HG02973 (cell line): ENCODE results near the gene CYTH3.
"Not testable (repeated sequence)": the region's sequence is repeated elsewhere in the genome, so short reads cannot be mapped to it uniquely, and the experiment has no call there.

ENCODE experiments used
- ATAC-seq: cut with Tn5 transposase; IDR thresholded peaks from one replicate; pipeline ENCODE4 v1.9.1; 2021; ENCODE audit warnings: moderate library complexity; ENCODE audit not compliant: unreplicated experiment

Gene CYTH3, protein sequence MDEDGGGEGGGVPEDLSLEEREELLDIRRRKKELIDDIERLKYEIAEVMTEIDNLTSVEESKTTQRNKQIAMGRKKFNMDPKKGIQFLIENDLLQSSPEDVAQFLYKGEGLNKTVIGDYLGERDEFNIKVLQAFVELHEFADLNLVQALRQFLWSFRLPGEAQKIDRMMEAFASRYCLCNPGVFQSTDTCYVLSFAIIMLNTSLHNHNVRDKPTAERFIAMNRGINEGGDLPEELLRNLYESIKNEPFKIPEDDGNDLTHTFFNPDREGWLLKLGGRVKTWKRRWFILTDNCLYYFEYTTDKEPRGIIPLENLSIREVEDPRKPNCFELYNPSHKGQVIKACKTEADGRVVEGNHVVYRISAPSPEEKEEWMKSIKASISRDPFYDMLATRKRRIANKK

DNA sequence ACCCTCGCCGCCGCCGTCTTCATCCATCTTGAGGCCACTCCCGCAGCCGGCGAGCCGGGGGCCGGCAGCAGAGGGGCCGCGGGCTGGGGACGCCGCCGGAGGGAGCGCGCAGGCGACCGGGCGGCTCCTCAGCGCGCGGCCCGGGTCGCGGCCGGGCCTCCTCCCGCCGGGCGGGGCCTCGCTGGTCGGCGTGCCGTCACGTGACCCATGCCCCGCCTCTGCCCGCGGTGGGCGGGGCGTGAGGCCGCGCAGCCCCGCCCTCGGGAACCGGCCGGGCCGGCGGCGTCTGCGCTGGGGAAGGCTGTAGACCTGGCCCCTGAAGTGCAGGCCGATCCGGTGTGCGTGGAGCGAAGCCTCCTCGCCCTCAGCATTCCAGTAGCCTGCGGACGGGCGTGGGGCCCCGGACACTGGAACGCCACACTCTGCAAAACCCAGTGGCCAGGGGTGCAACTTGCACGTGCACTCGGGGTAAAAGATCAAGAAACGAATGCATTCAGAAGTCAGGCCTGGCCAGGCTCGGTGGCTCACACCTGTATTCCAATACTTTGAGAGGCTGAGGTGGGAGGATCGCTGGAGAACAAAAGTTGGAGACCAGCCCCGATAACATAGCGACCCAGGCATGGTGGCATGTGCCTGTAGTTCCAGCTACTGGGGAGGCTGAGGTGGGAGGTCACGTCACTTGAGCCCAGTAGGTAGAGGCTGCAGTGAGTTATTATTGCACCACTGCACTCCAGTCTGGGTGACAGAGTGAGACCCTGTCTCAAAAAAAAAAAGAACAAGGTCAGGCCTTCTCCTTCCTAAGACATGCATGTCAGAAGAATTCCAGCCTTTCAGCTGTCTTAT is at the start of gene CYTH3:
Gene CYTH3, minus strand, starts transcription at position 144 of the 843 bp plus-strand sequence. Its CDS starts 117 bp downstream, at position 27.
- ATAC-seq = peak; percentile 87

DNA sequence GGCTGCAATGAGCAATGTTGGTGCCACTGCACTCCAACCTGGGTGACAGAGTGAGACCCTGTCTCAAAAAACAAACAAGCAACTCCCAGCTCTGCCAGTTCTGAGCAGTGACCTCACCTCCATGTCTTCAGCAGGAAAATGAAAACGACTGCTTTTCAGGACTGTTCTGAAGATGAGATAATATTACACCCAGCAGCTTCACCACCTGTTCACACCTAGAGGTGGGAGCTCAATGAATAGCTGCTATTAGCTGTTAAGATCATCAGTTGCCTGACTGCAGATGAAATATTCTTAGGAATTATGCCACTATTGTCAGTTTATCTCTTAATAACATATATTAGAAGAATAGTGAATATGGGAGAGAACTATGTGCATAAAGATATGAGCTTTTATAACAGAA is 48.4 kb upstream of the CYTH3 start:
- no peak for ATAC-seq

DNA sequence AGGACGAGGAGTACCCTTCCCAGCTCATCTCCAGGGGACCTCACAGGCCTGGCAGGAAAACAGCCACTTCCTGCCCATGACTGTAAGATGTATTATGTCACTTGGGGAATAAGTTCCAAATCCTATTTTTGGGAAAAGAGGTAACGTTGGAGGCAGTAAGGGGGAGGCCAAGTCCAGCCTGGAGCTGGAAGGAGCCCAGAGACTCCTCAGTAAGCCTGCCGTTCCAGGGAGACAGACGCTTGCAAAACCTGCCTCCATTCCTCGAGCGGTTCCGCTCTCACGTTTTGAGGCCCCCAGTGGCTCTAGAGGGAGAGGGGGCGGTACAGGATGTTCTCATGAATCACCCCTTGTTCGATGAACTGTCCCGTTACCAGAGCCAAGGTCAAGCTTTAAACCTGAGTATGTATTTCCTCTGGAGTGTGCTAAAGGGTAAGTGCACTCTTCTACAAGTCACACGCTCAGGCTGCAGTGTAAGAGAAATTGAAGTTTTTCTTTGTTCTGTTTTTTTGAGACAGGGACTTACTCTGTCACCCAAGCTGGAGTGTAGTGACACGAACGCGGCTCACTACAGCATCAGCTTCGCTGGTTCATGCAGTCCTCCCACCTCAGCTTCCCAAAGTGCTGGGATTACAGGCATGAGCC is 45.5 kb upstream of the CYTH3 start:
- no peak for ATAC-seq

DNA sequence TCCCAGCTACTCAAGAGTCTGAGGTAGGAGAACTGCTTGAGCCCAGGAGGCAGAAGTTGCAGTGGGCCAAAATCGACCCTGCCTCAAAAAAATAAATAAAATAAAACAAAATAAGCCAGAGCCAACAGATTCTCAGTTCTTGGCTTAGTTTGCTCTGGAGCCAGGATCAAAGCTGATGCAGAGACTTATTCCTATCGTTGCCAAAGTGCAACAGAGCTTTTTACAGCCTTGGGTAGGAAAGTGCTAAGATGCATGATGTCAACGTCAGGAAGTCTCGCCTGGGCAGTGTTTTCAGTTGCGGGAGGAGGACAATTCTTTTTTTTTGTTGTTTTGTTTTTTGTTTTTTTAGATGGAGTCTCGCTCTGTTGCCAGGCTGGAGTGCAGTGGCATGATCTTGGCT is 43.8 kb upstream of the CYTH3 start:
- no peak for ATAC-seq

DNA sequence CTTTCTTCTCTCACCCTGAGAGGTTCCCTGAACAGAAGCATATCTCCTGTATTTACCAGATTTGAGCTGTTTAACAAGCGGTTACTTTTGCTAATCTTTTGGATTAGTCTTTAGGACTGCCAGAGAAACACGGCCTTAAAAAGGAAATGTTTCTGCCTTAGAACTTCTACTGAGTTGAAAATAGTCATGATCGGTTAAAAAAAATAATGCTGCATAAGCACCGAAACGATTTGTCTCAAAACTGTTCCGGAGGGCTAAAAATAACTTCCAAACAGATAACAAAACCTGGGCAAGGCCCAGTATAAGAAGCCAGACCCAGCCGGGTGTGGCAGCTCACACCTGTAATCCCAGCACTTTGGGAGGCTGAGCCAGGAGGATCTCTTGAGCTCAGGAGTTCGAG is 43.3 kb upstream of the CYTH3 start:
- ATAC-seq = no peak

DNA sequence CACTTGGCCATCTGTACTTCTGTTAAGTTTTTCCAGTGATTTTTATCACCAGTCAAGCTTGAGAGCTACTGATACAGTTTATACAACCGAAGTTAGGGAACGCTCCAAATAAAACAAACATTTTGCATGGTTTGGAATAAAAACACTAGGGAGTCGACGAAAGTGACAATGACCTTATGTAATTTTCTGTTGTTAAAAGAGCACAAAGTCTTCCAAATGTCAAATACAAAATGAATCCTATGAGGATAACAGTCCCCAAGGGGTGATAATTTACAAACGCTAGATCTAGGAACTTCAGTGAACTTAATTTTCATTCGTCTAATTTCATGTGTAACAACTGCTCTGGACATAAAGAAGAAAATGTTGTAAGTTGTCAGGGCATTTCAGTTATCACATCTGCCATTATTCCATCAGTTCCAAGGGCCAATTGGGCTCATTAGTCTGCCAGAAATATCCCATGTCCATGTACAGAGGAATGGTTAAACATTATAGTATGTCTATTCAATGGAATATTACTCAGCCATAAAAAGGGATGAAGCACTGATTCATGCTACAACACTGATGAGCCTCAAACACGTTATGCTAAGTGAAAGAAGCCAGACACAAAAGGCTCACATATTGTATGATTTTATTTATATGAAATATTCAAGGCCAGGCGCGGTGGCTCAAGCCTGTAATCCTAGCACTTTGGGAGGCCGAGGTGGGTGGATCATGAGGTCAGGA is 38.0 kb upstream of the CYTH3 start:
- no peak for ATAC-seq

DNA sequence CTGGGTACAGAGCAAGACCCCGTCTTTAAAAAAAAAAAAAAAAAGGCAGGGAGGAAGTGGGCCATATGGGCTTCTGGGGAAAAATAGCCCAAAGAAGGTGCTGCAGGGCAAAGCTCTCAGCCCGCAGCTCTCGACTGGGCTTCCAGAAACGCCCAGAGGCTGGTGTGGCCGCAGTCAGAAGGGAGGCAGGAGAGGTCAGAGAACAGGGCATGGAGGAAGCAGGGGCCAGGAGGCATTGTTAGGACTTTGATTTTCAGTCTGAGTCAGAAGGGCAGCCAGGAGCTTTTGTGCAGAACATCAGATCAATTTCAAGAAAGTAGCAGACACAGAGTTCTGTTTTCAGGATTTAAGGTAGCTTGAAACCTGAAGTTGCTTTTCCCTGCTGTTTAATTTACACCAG is 35.3 kb upstream of the CYTH3 start:
- no peak for ATAC-seq

DNA sequence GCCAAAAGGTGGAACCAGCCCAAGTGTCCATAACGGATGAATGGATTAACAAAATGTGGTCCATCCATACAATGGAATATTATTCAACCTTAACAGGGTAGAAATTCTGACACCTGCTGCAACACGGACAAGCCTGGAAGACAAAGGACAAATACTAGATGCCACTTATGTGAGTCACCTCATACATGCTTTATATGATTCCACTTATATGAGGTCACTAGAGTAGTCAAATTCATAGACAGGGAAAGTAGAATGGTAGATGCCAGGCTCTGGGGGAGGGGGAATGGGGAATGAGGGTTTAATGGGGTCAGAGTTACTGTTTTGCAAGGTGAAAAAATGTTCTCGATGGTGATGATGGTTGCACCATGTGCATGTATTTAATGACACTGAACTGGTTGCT is 34.0 kb upstream of the CYTH3 start:
- no peak for ATAC-seq

DNA sequence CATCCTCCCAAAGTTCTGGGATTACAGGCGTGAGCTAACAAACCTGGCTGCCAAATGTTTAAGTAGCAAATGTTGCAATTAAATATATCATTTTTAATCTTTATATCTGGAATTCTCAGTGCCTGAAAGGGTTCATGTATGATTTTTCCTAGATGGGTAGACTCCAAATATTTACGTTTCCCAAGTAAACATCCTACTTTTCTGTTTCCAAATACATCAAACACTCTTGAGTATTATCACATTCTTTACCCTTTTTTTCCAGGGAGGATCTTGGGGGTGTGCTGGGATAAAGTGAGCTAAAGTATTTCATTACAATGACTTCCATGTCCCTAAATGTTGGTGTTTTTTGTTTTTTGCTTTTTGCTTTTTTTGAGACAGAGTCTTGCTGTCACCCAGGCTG is 32.9 kb upstream of the CYTH3 start:
- ATAC-seq = no peak

DNA sequence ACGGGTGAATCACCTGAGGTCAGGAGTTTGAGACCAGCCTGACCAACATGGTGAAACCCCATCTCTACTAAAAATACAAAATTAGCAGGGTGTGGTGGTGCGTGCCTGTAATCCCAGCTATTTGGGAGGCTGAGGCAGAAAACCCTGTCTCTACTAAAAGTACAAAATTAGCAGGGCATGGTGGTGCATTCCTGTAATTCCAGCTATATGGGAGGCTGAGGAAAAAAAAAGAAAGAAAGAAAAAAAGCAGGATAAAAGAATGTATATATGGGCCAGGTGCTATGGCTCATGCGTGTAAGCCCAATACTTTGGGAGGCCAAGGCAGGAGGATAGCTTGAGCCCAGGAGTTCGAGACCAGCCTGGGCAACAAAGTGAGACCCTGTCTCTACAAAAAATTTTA is 29.0 kb upstream of the CYTH3 start:
- ATAC-seq = not testable (repeated sequence)

DNA sequence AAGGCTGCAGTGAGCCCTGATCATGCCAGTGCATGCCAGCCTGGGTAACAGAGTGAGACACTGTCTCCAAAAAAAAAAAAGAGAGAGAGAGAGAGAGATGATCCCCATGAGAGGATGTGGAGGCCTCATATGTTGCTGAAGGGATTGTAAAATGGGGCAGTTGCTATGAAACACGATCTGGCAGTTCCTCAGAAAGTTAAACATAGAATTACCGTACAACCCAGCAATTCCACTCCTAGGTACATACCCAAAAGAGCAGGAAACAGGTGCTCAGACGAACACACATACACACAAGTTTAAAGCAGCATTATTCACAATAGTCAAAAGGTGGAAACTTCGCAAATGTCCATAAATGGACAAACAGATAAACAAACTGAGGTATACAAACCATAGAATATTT is 27.4 kb upstream of the CYTH3 start:
- ATAC-seq = no peak

DNA sequence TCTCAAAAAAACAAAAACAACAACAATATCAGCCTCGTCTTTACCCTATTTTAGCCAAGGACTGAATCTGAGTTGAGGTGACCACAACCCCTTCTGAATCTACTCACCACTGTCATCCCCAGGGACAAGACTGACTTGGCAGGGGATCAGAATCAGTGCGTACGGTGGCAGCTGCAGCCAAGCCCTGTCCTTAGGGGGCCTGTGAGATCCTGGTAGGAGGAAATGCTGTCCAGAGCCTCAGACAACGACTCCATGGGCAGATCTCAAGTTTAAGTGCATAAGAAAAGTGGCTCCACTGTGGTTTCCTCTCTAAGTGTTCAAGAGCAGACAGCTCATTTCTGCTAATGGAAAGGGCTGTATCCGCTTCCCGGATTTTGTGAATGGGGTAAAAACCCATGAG is 22.4 kb upstream of the CYTH3 start:
- ATAC-seq = no peak

DNA sequence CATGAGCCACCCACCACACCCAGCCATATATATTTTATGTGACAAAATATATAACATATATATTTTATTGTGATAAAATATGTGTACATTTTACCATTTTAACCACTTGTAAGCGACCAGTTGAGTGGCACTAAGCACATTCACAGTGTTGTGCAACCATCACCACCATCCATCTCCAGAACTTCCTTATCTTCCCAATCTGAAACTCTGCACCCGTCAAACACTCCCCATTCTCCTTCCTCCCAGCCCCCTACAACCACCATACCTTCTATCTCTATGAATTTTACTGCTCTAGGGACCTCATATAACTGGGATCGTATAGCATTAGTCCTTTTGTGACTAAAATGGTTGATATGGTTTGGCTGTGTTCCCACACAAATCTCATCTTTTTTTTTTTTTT is 20.8 kb upstream of the CYTH3 start:
- ATAC-seq = no peak

DNA sequence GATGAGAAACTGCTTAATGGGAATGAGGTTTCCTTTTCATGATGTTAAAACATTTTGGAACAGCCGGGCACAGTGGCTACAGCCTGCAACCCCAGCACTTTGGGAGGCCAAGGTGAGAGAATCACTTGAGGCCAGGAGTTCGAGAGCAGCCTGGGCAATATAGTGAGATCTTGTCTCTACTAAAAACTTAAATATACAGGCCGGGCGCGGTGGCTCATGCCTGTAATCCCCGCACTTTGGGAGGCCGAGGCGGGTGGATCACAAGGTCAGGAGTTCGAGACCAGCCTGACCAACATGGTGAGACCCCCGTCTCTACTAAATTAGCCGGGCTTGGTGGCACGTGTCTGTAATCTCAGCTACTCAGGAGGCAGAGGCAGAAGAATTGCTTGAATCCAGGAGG is 19.5 kb upstream of the CYTH3 start:
- ATAC-seq = not testable (repeated sequence)

DNA sequence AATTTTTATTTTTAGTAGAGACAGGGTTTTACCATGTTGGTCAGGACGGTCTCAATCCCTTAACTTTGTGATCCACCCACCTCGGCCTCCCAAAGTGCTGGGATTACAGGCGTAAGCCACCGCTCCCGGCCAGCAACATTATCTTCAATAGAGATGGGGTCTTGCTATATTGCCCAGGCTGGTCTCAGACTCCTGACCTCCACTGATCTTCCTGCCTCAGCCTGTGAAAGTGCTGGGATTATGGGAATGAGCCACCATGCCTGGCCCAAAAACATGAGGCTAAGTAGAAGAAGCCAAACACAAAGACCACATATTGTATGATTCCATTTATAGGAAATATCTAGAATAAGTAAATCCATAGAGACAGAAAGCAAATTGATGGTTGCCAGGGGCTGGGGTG is 19.1 kb upstream of the CYTH3 start:
- no peak for ATAC-seq

DNA sequence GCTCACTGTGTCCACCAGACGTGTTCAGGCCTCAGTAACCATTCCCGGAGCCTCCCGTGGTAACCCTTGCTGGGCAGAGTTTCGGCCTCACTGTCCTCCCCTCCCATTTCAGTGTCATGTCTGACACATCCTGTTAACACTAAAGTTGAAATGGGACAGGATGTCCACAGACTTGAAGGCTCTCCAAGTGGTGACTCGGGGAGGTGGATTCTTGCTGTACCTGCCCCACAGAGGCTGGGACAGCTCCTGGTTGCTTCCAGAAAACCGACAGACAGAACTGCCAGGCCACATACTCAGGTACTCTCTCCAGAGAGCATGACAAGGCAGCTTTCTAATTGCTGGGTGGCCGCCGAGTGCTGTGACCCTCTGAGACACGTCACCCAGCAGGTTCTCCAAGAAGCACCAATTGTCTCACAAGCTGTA is 17.9 kb upstream of the CYTH3 start:
- ATAC-seq = no peak

DNA sequence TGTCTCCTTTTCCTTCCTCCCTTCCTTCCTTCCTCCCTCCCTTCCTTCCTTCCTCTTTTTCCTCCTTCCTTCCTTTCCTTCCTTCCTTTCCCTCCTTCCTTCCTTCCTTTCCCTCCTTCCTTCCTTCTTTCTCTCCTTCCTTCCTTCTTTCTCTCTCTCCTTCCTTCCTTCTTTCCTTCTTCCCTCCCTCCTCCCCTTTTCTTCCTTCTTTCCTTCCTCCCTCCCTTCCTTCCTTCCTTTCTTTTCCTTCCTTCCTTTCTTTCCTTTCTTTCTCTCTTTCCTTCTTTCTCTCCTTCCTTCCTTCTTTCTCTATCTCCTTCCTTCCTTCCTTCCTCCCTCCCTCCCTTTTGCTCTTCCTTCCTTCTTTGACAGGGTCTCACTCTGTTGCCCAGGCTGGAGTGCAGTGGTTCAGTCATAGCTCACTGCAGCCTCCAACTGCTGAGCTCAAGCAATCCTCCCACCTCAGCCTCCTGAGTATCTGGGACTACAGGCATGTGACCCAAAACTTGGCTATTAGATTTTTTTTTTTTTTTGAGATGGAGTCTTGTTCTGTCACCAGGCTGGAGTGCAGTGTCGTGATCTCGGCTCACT is 15.9 kb upstream of the CYTH3 start:
- ATAC-seq = no peak

DNA sequence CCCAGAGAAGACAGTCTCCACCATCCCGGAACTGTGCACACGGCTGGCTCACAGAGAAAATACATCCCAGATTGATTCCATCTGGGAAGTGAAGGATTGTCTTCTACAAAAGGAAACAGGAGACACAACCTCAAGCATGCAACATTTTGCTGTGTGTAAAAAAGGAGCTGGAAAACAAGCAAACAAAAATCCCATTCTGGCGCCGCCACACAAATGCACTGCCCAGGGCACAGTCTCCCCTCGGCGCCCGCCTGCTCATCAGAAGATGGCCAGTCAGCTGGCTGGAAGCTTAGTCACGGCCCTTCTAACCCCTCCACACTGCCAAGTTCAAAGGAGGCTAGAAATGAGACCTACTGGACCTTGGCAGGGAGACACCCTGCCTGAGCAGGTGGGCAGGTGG is 14.1 kb upstream of the CYTH3 start:
- ATAC-seq = no peak

DNA sequence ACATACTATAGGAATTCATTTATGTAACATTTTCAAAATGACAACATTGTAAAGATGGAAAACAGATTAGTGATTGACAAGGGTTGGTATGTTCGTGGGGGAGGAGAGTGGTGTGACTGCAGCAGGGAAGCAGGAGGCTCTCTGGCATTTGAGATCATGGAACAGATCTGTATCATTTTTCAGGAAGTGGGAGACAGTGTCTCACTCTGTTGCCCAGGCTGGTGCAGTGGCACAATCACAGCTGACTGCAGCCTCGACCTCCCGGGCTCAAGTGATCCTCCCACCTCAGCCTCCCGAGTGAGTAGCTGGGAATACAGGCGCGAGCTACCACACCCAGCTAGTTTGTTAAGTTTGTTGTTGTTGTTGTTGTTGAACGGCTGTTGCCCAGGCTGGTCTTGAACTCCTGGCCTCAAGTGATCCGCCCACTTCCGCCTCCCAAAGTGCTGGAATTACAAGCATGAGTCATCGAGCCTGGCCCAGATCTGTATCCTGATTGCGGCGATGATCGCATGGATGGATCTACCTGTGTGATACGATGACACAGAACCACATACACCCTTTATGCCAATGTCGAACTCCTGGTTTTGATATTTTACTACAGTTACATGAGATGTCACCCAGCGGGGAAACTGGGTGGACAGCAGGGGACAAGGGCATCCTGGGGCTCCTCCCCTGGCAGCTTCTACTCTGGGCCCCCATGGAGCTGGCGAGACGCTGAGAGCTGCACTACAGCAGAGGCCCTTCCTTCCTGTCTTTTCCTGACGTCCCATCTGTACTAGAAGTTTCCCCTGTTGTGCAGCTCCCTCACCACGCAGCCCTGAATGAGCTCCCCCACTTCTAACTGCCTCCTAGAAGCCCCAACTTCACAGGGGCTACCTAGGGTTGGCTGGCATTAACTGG is 12.3 kb upstream of the CYTH3 start:
- ATAC-seq = no peak

DNA sequence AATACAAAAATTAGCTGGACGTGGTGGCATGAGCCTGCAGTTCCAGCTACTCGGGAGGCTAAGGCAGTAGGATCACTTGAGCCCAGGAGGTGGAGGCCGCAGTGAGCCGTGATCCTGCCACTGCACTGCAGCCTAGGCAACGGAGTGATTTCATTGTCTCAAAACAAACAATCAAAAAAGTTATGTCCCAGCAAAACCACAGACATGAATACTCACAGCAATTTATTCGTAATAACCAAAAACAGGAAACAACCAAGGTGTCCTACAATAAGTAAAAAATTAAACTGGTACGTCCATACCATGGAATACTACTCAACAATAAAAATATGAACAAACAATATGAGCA is 11.6 kb upstream of the CYTH3 start:
- no peak for ATAC-seq
